Measurements from ENCODE around the gene TFAP2B. TPM values are rescaled to one million over a fixed set of nuclear protein-coding genes. Genes with fewer than 3 reads are reported as not detected.

TFAP2B gene
- 10 to 100 TPM in 1 of 12 donors, 1 to 10 TPM in 2, under 1 TPM in 4, not detected in 5; 0.04 to 42.5 (median 0.20) TPM for polyA plus RNA-seq (ENCODE audit: insufficient read length in 12 of 12)
- long read RNA-seq, donor 1, result 0 reads
- long read RNA-seq, donor 2, result 0 reads
- long read RNA-seq, donor 3, result 0 reads
- long read RNA-seq, donor 4, result 0 reads
- long read RNA-seq, donor 5, result 0 reads
- long read RNA-seq, donor 6, result 0 reads
- long read RNA-seq, donor 7, partial matches to known transcripts, result 0 of 1 reads
- long read RNA-seq, donor 7, other reads (novel, unspliced or antisense), result 0 of 1 reads
- long read RNA-seq, donor 8, result 0 reads
- long read RNA-seq, donor 9, result 0 reads
- long read RNA-seq, donor 10, result 0 reads
- long read RNA-seq, donor 11, result 0 reads

DNA sequence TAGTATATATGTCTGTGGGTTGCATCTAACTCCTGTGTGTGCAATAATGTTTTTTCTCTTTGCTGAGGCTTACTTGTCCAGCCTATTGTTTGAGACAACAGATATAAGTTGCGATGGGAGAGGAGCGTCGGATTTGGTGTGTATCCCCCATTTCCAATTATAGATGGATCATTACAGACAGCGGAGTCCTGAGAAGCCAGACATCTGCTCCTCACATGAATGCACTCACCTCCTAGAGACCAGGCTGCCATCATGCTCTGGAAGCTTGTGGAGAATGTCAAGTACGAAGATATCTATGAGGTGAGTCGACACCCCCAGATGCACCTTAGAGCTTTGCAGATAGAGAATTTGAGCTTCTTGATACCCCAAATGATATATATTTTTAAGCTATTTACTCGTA lies at the start of gene TFAP2B:
TFAP2B (plus strand) TSS at position 199 of the 400 bp plus-strand sequence; CDS start at position 220, 21 bp downstream.
- no peak for DNase-seq

DNA sequence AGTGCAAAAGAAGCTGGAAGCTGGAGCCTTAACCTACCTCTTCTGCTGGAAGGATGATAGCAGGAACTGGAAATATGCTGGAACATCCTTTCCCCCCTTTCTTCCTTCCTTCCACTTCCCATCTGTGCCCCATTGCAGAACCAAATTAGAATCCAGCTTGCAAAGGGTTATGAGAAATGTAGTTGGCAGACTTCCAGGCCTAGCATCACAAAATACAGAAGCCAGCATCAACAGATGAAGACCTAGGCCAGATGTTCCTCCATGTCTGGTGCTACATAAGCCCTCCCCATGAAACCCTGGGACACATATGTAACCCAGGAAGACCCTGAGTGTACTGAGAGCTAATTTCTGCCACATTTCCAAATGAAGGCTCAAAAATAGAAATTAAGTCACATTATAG lies 40.0 kb upstream of the TFAP2B start:
- no peak for DNase-seq

DNA sequence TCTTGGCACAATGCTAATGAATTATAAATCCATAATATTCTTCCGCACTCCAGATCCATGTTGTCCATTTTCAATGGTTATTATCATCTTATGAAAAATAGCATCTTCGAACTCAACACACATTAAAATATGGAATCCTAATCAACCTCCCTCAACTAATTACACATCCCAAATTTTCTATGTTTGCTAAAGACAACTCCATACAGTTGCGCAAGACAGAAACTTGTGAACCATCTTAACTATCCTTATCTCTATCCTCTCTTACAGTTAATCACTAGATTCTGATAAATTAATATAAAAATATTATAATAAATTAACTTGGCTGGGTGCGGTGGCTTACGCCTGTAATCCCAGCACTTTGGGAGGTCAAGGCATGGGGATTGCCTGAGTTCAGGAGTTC lies 38.3 kb upstream of the TFAP2B start:
- DNase-seq, result no peak

DNA sequence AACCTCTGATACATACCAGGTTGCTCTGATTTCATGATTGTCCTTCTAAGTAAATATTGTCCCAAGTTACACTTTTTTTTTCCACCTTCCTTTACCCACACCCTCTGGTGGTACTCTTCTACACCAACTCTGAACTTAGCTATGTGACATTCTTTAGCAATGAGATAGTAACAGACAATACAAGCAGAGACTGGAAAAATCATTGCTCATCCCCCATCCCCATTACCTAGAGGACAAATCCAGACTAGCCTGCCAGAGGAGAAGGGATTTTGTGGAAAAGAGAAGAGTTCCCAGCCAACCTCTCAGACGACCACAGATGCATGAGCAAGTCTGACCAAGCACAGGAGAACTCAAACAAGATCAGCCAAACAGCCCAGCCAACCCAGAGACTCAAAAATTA lies 32.8 kb upstream of the TFAP2B start:
- DNase-seq, result no peak

DNA sequence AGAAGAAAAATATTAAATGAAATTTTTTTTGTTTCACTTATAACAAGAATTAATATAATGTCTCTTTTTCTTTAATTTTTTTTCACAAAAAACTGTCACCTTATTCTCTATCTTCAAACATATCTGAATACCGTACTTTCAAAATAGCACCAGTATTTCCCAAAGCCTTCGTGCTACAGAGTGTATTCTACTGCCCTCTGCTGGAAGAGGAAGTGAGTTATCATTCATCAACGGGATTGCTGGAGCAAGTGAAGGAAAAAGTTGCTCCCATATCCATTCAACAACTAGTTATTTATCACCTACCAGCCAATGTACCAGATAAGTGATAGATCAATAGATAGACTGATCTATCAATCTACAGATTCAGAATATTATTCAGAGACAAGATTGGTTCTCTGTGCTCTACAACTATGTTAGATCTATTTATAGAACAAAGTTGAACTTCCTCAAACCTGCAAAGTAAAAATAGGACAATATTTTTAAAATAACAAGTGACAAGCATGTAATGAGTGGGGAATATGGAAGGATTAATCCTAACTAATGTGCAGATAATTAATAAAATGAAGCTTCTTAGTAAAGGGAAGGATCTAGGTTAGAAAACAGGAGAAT lies 26.7 kb upstream of the TFAP2B start:
- DNase-seq, result peak; percentile 16

DNA sequence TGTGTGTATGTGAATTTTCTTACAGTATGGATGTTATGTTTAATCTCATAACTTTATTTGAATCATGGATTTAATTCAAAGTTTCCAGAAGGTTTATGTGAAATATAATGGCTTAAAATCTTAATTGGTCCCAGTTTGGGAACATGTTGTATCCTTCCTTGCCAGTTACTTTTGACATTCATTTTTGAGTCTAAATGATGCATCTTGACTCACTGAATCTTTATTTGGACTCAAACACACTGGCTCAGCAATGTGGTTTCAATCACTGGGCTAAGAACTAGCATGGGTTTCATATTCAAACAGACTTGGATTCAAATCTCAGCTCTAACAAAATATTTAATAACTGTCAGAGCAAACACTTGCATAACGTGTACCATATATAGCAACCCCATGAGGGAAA lies 25.9 kb upstream of the TFAP2B start:
- DNase-seq, result no peak

DNA sequence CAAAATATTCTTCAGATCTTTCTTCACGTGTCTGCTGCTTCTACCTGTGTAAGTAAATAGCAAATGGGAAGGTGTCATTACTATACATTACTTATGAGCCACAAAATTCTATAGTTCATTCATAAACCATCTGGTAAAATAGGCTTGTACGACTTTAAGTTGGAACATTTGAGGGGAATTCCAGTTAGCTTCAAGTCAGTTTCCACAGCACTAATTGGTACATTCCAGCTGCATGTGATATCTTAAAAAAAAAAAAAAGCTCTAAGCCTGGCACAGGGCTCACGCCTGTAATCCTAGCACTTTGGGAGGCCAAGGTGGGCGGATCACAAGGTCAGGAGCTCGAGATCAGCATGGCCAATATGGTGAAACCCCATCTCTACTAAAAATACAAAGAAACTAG lies 23.1 kb upstream of the TFAP2B start:
- DNase-seq, result no peak

DNA sequence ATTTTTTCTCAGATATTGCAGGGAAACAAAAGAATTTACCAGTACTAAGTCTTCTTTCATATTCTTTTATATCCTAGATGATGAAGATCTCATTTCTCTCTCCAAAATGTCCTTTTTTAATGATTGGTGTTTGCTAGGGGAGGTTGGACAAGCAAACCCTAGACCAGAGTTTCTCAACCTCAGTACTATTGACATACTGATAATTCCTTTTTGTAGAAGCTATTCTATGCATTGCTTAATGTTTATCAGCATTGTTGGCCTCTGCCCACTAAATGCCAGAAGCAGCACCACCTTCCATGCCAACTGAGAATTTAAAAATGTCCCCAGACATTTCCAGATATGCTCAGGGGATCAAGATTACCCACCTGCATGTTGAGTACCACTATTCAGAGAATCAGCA lies 14.4 kb upstream of the TFAP2B start:
- DNase-seq, result no peak

DNA sequence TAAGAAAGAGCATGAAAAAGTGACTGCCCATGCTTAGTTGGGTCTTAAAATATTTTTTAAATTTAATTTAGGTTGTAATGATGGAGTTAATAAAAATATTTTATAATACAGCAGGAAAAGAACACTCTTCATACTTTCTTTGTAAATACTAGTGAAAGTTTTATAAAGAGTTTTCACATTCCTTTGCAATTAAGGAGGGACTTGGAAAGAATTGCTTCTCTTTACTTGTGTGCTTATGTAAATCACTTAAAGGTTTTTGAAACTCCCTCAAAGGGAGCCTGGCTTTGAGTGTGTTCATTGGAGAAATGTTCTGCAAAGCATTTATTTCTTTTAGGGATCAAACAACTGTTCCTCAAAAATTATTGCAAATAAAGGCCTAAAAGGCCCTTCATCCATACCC lies 11.6 kb upstream of the TFAP2B start:
- DNase-seq, result no peak

DNA sequence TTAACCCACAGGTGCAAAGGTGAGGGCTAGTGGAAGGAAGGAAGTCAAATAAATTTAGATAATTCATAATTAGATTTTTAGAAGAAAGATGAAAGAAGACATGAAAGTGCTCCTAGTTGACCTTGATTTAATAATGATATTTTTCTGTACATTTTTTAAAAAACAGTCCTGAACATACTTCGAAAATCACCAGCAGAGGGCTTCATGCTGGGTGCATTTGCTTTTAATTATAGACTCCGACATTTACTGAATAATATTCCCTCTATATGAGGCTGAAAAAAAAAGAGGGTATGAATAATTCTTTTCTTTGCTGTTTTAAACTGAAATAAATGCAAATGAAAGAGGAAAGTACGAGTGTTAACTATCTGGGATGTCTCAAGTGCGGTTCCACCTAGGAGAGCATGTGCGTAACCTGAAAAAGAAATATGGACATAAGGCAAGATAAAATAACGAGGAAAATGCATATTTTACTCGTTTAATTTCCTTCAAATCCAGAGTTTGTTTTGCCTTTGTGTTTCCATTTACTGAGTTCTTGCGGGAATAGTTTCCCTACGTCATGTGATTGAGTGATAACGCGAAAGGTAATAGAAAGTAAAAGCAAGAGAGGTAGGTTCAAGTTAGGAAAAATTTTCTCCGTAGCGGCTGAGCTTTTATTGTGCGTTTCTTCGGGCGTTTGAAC lies 3.1 kb upstream of the TFAP2B start:
- DNase-seq, result no peak

DNA sequence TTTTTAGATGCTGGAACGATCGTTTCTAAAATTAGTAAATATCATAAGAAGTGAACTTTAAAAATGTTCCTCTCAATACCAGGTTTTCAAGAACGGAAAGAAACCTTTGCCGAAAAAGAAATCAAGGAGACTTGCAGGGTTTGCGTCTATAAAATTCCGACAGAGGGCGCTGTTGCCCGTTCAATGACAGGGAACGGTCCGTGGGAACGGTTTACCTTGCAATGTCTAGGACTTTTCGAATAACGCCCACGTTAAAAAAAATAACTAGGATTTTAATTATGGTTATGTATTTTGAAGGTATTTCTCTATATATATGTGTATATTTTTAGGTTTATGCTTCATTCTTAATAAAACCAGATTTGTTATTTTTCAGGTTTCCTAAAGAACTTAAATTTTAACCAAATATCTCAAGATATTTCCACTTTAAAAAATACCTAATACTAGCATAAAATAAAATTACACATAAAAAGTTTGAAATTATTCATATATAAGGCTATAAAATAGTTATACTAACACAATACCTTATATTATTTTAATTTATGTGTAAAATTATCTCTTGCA lies 2.5 kb upstream of the TFAP2B start:
- peak; percentile 76 for DNase-seq

DNA sequence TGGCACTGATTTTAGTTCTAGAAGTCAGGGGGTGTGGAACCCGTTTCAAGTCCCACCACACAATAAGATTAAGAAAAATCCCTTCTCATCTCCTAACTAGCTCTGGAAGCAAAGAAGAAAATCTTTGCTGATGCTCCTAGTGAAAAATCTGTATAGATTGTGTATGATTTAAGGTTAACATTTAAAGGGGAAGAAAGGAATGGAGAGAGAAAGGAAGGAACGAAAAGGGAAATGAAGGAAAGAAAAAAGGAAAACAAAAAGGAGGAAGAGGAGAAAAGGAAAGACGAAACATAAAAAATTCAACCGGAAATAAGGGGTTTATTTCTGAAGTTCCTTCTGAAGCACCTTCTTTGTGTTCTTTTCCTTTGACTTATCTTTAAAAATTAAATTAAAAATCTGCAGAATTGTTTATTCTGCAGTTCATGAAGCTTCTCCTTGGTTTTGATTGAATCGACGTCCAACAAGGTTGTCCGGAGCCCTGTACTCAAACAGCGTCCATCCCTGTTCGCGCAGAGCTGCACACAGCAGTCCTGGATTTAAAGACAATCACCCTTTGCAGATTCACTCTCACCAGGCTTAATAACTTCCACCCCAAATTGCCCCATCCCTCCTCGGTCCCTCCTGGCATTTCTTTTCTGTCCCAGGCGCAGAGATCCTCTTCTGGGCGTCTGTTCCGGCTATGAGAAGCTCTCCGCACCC lies 1.6 kb upstream of the TFAP2B start:
- no peak for DNase-seq

DNA sequence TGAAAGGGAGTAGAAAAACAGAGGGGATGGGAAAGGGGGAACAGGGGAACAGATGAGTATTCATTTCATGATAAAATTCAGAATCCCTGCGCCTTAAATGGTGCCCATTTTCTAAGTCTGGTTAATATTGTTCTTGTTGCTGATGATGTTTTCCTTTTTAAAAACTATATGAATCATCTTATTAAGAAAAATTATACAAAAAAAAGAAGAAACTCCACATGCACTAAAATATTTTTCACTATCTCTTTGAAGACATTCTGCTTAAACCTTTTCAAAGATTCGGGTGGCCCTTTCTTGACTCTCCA lies 1.1 kb upstream of the TFAP2B start:
- no peak for DNase-seq

DNA sequence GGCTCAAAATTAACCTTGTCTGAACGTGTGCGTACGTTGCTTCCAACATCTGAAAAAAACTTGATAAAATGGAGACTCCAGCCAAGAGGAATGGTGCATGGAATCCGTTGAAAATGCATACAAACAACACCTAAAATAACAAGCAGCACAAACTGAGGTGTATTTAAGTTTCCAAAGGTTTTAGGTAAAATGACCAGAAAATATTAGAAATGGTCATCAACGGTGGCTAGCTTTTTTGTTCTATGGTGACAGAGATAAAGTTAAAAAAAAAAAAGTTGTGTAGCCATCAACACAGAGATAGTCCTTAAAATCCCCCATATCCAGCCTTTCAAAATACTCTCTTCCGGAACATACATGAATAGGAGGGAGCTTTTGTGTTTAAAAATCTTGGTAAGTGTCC lies 651 bp upstream of the TFAP2B start:
- no peak for DNase-seq

DNA sequence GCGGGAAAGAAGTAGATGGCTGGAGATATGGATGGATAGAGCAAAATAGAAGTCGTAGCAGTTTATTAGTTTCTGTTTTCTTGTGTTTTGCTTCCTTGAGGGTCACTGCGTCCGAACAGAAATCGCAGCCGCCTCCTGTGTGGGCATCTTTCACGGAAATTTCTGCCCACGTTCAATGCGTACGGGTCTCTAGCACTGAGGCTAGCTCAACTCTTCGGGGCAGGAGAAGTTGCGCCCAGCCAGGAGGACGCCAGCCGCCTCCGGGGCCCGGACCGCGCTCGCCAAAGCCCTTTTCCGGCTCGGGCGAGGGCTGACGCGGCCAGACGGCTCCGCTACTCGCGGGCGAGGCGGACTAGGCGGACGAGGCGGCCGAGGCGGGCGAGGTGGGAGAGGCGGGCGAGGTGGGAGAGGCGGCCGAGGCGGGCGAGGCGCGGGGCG lies 814 bp downstream of the TFAP2B start:
- no peak for DNase-seq

DNA sequence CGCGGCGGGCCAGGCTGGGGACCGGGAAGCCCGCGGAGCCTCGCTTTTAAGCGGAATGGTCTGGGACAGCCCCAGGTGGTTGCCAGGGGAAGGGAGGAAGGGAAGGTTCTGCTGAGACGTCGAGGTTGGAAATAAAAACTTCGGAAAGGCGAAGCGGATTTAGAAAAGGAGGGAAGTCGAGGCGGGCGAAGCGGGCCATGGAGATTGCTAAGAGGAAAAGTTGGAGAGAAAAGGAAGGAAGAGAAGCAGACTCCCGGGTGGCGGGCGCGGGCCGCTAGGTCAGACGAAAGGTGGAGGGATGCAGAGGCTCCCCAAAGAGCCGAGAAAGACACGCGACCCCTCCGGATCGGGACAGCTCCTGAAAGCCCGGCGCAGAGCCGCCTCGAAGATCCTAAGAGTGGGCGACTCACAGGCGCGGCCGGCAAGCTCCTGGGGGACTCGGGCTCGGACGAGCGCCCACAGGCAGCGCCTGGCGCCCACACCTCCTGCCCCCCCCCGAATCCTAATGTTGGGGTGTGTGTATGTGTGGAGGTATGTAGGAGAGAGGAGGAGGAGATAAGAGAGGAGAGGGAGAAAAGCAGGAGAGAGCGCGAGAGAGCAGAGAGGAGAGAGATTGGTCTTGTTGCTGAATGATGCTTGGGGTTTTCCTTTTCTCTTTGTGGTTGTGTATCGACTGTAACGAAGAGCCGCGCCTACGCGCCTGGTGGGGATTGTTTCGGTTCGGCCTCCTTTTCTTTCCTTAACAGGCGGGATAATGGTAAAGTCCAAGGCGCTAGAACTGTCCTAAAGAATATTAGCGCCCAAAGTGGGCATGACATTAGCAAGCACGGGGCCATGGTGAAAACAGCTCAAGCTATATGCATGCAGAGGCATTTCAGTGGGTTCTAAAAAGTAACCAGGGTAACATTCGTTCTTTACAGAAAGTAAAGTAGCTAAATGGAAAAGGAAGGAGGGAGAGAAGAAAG lies 1.5 kb downstream of the TFAP2B start:
- DNase-seq, result no peak

DNA sequence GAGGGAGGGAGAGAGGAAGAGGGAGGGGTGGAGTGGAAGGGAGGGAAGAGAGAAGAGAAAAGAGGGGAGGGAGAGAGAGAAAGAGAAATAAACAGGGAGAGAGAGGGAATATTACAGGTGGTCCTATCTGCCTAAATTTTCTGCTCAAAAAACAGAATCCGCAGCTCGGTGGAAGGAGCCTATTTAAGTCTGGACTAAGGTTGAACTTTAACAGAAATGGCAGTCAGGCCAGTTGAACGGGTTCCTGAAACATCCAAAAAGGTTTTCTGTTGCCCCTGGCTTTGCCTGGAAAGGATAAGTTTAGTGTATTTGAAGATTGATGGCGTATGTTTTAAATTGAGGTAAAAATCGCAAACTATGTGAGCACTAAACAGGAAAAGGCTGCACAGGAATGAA lies 2.2 kb downstream of the TFAP2B start:
- DNase-seq, result no peak

DNA sequence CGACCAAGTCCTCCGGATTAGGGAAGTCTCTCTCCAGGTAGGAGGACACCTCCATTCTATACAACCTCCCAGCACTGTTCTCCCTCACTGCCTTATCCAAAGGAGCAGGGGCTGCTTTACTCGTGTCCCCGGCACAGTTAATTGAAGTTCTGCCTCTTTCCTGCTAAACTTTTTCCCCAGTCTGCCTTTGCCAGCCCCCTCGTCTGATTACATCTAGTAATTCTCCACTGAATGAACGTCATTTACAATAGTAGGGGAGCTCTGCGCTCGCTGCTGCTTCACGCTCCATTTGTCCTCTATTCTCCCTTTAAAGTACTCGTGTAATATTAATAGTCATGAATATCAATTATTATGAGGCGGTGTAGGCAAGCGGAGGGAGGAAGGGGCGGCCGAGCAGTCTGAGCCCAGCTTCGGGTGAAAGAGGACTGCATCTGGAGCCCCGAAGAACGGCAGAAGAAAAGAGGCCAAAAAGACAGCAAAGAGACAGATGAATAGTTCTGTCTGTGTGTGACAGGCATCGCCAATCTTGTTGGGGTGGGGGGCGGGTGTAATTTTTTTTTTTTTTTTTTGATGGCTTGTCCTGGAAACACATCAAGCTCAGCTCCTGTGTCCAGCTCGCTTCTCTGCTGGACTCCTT lies 2.9 kb downstream of the TFAP2B start:
- DNase-seq, result no peak

DNA sequence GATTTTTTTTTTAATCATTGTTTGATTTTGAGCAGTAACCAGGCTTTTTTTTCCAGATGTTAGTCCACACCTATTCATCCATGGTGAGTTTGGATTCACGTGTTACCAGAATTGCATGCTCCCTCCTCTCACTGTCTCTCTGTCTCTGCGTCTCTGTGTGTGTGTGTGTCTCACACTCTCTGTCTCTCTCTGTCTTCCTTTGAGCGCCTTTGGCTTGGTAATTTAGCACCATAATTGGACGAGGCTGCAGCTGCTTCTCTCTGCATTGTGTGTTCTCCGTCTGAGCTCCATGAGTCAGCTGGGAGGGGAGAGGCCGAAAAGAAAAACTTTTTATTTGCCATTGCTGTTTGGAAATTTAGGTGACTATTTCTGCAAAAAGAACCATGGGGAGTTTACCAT lies 3.4 kb downstream of the TFAP2B start:
- no peak for DNase-seq

DNA sequence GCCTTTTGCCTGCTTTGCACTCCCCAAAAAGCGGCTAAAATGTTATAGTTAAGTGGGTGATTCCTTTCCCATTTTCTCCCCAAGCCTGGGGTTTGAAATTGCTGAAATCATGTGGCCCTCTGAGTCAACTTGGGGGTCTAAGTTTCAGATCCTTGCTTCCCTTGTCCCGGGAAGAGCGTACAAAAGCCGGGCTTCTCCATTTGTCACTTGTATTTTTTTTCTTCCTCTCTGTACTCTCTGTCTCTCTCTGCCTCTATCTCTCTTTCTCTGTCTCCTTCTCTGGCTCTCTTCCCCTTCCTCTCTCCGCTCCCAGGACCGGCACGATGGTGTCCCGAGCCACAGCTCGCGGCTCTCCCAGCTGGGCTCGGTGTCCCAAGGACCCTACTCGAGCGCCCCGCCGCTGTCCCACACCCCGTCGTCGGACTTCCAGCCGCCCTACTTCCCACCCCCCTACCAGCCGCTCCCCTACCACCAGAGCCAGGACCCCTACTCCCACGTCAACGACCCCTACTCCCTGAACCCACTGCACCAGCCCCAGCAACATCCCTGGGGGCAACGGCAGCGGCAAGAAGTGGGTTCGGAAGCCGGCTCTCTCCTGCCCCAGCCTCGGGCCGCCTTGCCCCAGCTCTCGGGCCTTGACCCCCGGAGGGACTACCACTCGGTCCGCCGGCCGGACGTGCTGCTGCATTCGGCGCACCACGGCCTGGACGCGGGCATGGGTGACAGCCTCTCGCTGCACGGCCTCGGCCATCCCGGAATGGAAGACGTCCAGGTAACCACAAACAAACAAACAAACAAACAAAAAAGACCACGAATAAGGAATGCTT lies 4.6 kb downstream of the TFAP2B start:
- DNase-seq, result no peak
